Epithelial cell of esophagus (primary cell): ENCODE measurements around the gene BTNL8.

ENCODE experiments used
- DNase-seq: peaks from one replicate; pipeline ENCODE4 v3.0.0; 2010; ENCODE audit warnings: low read depth
- H3K4me3 ChIP-seq: 2 replicates; pipeline ENCODE4 v1.5.1; 2011; ENCODE audit warnings: mild to moderate bottlenecking, low read length, control low read depth
- TF ChIP-seq, protein P1 (sequence below): IDR thresholded peaks from 2 replicates; pipeline ENCODE4 v1.5.1; 2011; ENCODE audit warnings: low read depth, mild to moderate bottlenecking, low read length, control low read depth, inconsistent platforms; ENCODE audit not compliant: insufficient read depth; ENCODE audit errors: missing control alignments

Gene BTNL8

DNA sequence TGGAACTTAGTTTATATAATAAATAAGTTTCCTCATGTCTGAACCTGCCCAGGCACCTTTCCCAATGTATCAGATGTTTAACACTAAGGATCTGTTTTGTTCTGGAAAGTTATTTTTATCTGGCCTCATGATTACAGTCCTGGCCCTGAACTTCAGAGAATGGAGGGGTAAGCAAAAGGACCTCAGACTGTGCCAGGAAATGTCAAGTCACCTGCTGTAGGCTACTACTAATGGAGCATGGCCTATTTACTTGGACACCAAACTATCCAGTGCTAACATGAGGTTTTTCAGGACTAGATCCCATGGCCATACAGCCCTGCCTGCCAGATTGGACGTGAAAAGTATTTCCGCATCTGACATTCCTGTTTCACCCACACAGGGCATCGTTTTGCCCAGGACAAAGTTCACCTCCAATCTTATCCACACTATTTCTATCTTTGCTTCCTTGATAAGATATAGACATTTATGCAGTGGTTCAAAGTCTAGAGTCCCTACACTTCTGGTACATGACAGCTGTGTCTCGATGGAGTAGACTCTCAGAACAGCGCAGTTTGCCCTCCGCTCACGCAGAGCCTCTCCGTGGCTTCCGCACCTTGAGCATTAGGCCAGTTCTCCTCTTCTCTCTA, at the start of gene BTNL8:
BTNL8 (plus strand) TSS at position 539 of the 626 bp plus-strand sequence. CDS start 152 bp downstream, outside the sequence.
- no peak within 1 kb of the TSS for H3K4me3 ChIP-seq
- TF ChIP-seq, protein P1, sequence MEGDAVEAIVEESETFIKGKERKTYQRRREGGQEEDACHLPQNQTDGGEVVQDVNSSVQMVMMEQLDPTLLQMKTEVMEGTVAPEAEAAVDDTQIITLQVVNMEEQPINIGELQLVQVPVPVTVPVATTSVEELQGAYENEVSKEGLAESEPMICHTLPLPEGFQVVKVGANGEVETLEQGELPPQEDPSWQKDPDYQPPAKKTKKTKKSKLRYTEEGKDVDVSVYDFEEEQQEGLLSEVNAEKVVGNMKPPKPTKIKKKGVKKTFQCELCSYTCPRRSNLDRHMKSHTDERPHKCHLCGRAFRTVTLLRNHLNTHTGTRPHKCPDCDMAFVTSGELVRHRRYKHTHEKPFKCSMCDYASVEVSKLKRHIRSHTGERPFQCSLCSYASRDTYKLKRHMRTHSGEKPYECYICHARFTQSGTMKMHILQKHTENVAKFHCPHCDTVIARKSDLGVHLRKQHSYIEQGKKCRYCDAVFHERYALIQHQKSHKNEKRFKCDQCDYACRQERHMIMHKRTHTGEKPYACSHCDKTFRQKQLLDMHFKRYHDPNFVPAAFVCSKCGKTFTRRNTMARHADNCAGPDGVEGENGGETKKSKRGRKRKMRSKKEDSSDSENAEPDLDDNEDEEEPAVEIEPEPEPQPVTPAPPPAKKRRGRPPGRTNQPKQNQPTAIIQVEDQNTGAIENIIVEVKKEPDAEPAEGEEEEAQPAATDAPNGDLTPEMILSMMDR, result no peak
- DNase-seq, result peak; percentile 51

GRCh38 chr5:180849827-180850226, 49.1 kb upstream of the BTNL8 start:
- TF ChIP-seq, protein P1, result no peak

DNA sequence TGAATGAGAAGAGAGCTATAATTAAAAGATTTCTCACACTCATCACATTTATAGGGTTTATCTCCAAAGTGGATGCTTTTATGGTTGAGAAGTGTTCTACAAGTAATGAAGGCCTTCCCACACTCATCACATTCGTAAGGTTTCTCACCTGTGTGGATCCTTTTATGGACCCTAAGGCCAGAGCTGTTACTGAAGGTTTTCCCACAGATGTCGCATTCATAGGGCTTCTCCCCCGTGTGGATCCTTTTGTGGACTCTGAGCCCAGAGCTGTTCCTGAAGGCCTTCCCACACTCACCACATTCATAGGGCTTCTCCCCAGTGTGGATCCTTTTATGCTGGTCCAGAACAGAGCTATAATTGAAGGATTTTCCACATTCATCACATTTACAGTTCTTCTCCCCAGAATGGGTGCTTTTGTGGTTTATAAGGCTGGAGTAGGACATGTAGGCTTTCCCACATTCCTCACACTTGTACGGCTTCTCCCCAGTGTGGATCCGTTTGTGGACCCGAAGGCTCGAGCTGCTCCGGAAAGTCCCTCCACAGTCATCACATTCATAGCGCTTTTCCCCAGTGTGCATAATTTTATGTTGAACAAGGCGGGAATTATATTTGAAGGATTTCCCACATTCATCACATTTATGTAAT, 48.4 kb upstream of the BTNL8 start:
- no peak for DNase-seq
- TF ChIP-seq, protein P1, result no peak
- H3K4me3 ChIP-seq, result no peak overlapping the region

More at GRCh38 chr5:180849827-180850226, 49.1 kb upstream of the BTNL8 start:
- H3K4me3 ChIP-seq, result no peak overlapping the region
- no peak for DNase-seq

GRCh38 chr5:180852495-180852894, 46.5 kb upstream of the BTNL8 start:
- no peak for DNase-seq
- TF ChIP-seq, protein P1, result no peak
- H3K4me3 ChIP-seq, result no peak overlapping the region

- TF ChIP-seq, protein P1, result no peak
- DNase-seq, result no peak
- H3K4me3 ChIP-seq, result no peak overlapping the region
Measured at GRCh38 chr5:180853121-180853847, 45.7 kb upstream of the BTNL8 start.

- DNase-seq, result no peak
- H3K4me3 ChIP-seq, result no peak overlapping the region
- TF ChIP-seq, protein P1, result no peak
Measured at GRCh38 chr5:180853848-180854176, 45.1 kb upstream of the BTNL8 start.

GRCh38 chr5:180858586-180858985, 40.4 kb upstream of the BTNL8 start:
- DNase-seq, result no peak
- TF ChIP-seq, protein P1, result no peak
- no peak overlapping the region for H3K4me3 ChIP-seq
